ENCODE measurements around the gene LRIG2.
"Not testable (repeated sequence)": the region's sequence is repeated elsewhere in the genome, so short reads cannot be mapped to it uniquely, and the experiment has no call there.

- not testable (repeated sequence) for TF ChIP-seq POLR2AphosphoS5 (IDR thresholded peaks at IDR 0.05; ENCODE audit: low read depth, low read length); POLR2A (IDR thresholded peaks at IDR 0.05; ENCODE audit: low read depth, low read length); TAF1 (IDR thresholded peaks at IDR 0.05; ENCODE audit: borderline replicate concordance, low read depth, low read length)
Measured at GRCh38 chr1:113063456-113063855, 9.5 kb upstream of the LRIG2 start.
